Measurements from ENCODE around the gene CCNL1. TPM values are rescaled to one million over a fixed set of nuclear protein-coding genes. Genes with fewer than 3 reads are reported as not detected.

The CCNL1 gene
- total RNA-seq, 2 donors from 2014 or later = 94.5 to 157 TPM

GRCh38 chr3:157120071-157120892, 39.7 kb downstream of the CCNL1 start:
- Histone ChIP-seq H3K27me3 (replicated peaks; ENCODE audit: insufficient read depth) (no peaks in the 10 kb centered on the region), H3K4me1 (replicated peaks) (peaks cover under 1% of the 10 kb centered on the region), H3K27ac (peak overlapping the region; percentile 70 to 74), H3K9me3 (no peaks in the 10 kb centered on the region), H3K36me3 (no peaks in the 10 kb centered on the region), H3K4me3 (no peak overlapping the region)
- 66% methylated on average over 54 of the region's 56 CpGs for WGBS
- TF ChIP-seq CTCF (IDR thresholded peaks at IDR 0.05) (no peak), POLR2AphosphoS5 (IDR thresholded peaks at IDR 0.05) (no peak), POLR2A (IDR thresholded peaks at IDR 0.05) (no peak)
- intact Hi-C loops (cut with DNase I) = no loop called here
- DNase-seq (ENCODE audit: low spot score) = no peak

GRCh38 chr3:157119369-157119951, 40.5 kb downstream of the CCNL1 start:
- 67% methylated on average over 7 of the region's 7 CpGs for WGBS
- H3K27ac ChIP-seq = peak overlapping the region in 1 of 2 donors; percentile 74
- H3K4me1 ChIP-seq (replicated peaks) = no peaks in the 10 kb centered on the region

GRCh38 chr3:157117875-157118654, 41.9 kb downstream of the CCNL1 start:
- Histone ChIP-seq H3K4me1 (replicated peaks) (no peaks in the 10 kb centered on the region), H3K4me3 (no peak overlapping the region), H3K9me3 (no peaks in the 10 kb centered on the region), H3K27ac (no peak overlapping the region), H3K36me3 (no peaks in the 10 kb centered on the region), H3K27me3 (replicated peaks; ENCODE audit: insufficient read depth) (no peaks in the 10 kb centered on the region)
- intact Hi-C loops (cut with DNase I) = no loop called here
- DNase-seq (ENCODE audit: low spot score) = no peak
- TF ChIP-seq POLR2AphosphoS5 (IDR thresholded peaks at IDR 0.05) (no peak), CTCF (IDR thresholded peaks at IDR 0.05) (no peak), POLR2A (IDR thresholded peaks at IDR 0.05) (no peak)
- 92% methylated on average over 4 of the region's 4 CpGs for WGBS

More at GRCh38 chr3:157119369-157119951, 40.5 kb downstream of the CCNL1 start:
- Histone ChIP-seq H3K9me3 (no peaks in the 10 kb centered on the region), H3K27me3 (replicated peaks; ENCODE audit: insufficient read depth) (no peaks in the 10 kb centered on the region), H3K4me3 (no peak overlapping the region), H3K36me3 (no peaks in the 10 kb centered on the region)
- TF ChIP-seq POLR2AphosphoS5 (IDR thresholded peaks at IDR 0.05) (no peak), CTCF (IDR thresholded peaks at IDR 0.05) (no peak), POLR2A (IDR thresholded peaks at IDR 0.05) (no peak)
- intact Hi-C loops (cut with DNase I) = no loop called here
- no peak for DNase-seq (ENCODE audit: low spot score)

- H3K4me3 ChIP-seq = no peak overlapping the region
- DNase-seq (ENCODE audit: low spot score) = no peak
- no peaks in the 10 kb centered on the region for H3K27me3 ChIP-seq (replicated peaks; ENCODE audit: insufficient read depth)
- intact Hi-C loops (cut with DNase I) = no loop called here
- H3K4me1 ChIP-seq (replicated peaks) = no peaks in the 10 kb centered on the region
- WGBS = 65% methylated on average over 3 of the region's 3 CpGs
- H3K27ac ChIP-seq = no peak overlapping the region
- H3K9me3 ChIP-seq = no peaks in the 10 kb centered on the region
- H3K36me3 ChIP-seq = no peaks in the 10 kb centered on the region
- TF ChIP-seq POLR2A (IDR thresholded peaks at IDR 0.05) (no peak), POLR2AphosphoS5 (IDR thresholded peaks at IDR 0.05) (no peak), CTCF (IDR thresholded peaks at IDR 0.05) (no peak)
Measured at GRCh38 chr3:157117206-157117605, 42.7 kb downstream of the CCNL1 start.
